Upper lobe of left lung (tissue), 4 donors: ENCODE results near the gene TMEM259.

ENCODE experiments used
- CTCF ChIP-seq, 6 experiments: fragments of 450-650 bp in 4 of 6; fragments of 200-600 bp in 2 of 6; sonication (generic) in 2 of 6; IDR thresholded peaks; one replicate each; pipeline ENCODE4 v1.5.1; 2016 to 2019; ENCODE audit warnings: antibody characterized with exemption in 6 of 6
- EP300 ChIP-seq, 4 donors: sonication (generic); formaldehyde crosslinking; IDR thresholded peaks; one replicate each; pipeline ENCODE4 v1.5.1; 2017; ENCODE audit warnings: antibody characterized with exemption in 4 of 4, control low read depth in 2 of 4

- TF ChIP-seq EP300 (IDR thresholded peaks at IDR 0.05) (no peak), CTCF (IDR thresholded peaks at IDR 0.05) (peak; percentile 90 to 97 (median 94))
Observed at GRCh38 chr19:1001538-1002166, 19.3 kb downstream of the TMEM259 start.
